GM21619 (cell line): ENCODE results near the gene GOLT1A.
A peak's percentile ranks its signal among the peaks of the same experiment; 100 is the strongest.

Source experiments
- ATAC-seq: cut with Tn5 transposase; IDR thresholded peaks from one replicate; pipeline ENCODE4 v1.9.1; 2021; ENCODE audit not compliant: unreplicated experiment

The GOLT1A gene, protein sequence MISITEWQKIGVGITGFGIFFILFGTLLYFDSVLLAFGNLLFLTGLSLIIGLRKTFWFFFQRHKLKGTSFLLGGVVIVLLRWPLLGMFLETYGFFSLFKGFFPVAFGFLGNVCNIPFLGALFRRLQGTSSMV

DNA sequence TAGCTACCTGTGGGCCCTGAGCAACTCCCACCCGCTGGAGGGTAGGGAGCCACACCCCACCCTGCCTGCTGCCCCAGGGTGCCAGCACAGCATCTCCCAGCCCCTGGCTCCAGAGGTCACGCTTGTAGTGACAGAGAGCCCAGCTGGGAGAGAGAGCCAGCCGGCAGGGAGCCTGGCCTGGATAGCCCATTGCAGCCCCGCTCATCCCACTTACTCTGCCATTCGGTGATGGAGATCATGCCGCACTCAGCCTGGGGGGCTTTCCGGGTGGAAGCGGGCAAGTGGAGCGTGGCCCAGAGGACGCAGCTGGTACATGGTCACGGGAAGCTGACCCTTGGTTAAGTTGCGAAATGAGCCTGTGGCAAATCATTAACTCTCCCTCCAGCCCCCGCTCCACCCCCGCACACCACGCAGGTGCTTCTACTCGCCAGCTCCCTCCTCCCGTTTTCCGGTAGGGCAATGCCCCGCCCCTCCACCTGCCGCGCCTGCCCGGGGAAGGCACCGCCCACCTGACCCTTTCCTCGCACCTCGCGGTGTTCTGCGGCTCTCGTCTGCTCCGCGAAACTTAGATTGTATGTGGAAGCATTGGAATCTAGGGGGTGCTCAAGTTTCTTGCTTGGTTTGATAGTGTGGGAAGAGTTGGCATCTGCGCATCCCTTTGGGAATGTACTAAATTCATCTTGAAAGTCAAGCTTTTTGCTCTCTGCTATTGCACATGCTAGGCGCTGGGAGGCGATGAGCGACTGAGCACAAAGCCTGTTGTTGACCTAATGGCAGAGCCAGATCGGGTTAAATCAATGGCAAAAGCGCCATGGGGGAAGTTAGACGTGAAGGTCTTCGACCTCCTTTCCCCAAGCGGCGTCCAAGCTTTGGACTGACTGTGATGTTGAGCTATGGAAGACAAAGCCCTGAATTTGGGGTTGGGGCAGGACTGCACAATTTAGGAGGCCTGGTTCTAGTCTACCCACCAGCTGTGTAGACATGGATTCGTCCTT lies at the start of gene GOLT1A:
TSS of gene GOLT1A (minus strand) at position 321 of the 995 bp plus-strand sequence. CDS start at position 239, 82 bp downstream.
- peak; percentile 78 for ATAC-seq

DNA sequence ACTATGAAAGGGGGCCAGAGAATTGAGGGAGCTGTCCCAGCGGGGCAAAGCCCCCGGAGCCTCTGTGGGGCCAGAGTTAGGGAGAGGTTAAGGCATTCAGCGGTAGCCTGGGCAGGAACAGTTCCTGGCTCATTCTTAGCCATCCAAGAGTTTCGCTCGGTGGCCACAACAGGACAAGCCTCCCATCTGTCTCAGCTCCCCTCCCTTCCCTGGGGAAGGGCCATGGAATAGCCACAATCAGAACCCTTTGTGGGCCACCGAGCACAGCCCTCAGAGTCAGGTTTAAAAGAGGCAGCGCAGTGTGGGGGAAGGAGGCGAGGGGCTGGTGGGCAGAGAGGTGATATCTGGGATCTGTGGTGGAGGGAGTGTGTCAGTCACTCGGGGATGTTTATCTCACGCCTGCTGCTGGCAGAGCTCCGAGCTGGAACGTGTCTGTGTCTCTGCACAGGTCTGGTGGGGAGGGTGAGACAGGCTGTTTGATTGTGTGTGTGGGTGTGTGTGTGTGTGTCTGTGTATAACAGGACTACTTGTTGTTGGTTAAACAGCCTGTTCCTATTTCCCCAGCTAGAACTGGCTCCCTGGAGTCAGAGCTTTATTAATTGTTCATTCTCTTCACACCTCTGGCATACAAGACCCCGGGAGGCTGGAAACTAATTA lies 49.6 kb upstream of the GOLT1A start:
- ATAC-seq: no peak

DNA sequence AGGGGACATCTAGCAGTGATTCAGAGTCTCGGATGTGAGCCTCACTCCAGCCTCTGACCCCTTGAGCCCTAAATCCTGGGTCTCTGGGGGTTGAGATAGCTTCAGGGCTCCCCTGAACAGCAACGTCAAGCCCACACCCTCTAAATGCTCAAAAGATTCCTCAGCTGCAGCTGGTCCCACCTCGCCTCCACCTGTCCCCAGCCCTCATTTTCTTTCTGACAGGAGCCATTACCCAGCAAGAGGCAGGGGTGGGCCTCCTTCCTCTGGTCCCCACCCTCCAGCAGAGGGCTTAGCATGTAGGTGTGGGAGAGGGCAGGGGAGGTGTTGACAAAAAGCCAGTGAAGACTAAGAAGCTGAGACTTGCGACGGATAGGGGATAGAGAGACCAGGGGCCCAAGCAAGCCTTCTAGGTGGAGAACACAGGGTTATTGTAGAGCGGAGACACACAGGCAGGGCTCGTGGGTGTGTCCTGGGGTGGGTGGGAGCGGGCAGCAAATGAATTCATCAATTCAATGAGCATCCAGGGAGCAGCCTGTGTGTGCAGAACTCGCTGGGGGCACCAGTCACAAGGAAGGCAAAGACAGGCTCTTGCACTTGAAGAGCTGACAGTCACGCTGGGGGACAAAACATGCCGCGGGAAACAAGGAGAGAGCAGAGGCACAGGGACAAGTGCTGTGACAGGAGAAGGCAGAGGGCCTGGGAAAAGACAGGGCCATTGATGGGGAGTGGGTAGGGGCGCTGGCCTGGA lies 48.9 kb upstream of the GOLT1A start:
- ATAC-seq: no peak

DNA sequence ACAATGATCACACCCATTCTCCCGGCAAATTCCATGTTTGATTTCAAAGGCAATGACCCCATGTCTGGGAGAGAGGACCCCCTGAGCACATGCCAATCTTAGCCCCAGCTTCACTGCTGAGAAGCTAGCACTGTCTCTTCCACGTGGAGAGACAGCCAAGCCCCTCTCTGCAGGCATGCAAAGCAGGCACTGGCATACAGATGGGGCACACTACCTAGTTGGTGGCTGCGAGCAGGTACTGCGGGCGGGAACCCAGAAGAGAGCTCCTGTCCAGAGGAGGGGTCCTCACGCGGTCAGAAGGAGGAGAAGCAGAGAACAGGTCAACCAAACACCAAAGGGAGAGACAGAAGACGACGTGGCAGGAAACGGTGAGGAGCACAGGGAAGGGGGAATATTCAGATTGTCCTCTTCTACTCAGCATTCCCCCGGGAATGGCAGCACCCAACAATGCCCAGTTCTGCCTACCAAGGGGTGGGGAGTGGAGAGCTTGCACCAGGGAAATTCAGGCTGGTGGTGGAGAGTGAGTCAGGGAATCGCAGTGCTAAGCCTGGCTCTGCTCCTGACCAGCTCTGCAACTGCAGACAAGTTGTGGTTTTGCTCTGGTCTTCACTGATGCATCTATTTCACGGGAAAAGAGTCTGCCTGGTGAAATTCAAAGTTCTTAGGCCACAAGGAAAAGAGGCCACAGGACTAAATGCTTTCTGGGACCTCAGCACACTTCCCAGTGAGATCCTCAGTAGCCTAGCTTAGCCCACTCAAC lies 48.1 kb upstream of the GOLT1A start:
- no peak for ATAC-seq

DNA sequence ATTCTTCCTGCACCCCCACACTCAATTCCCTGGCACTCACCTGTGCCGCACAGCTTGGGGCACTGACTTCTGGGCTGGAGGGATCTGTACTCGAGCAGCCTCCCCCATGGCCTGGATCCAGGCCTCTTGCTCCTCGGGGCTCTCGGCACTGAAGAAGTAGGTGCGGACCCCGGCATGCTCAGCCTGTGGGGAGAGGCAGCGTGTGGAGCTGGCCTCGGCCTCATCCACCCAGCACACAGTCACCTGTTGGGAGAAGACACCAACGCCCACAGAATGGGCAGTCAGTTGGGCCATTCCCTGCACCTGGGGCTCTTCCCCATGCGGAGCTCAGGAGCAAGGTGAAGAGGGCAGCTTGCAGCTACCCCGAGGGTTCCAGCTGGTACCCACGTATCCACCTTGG lies 47.5 kb upstream of the GOLT1A start:
- ATAC-seq: no peak

DNA sequence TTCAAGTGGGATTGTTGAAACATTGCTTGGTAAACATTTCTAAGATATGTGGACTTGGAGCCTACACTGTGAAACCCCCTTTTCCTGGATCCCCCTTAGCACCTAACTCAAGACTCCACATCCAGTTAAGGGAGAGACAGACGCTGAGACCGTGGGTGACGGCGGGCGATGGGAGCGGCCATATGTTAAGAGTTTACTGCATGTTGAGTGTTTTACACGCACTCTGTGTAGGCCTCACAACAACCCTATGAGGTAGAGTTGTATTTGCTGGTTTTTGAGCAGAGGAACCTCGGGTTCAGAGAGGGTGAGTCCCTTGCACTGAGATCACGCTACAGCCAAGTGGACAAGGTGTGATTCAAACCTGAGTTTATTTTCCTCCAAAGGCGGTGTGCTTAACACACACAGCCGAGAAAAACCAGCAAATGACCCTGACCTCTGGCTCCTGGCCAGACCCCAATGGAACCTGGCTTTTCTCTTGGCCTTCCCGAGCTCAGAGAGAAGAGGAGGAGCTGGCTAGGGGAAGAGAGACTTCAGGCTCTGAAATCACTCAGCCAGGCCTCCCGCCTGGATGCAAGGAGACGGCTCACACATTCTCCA lies 46.9 kb upstream of the GOLT1A start:
- ATAC-seq: no peak

DNA sequence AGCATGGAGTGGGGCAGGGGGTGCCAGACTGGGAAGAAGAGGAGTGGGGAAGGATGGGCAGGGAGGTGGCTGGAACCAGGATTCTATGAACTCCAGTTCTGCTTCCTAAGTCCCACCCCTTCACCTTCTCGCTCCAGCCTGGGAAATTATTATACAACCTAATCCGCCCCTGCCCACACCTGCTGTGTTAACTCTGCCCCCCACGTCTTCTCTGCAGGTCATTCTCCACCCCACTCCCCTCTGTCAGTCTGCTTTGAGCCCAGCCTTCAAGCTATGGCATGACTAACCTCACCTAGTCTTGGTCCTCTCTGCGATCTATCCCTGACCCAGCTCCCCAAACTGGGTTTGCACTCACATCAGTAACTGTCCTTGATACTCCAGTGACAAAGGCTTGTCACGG lies 46.0 kb upstream of the GOLT1A start:
- ATAC-seq: no peak

DNA sequence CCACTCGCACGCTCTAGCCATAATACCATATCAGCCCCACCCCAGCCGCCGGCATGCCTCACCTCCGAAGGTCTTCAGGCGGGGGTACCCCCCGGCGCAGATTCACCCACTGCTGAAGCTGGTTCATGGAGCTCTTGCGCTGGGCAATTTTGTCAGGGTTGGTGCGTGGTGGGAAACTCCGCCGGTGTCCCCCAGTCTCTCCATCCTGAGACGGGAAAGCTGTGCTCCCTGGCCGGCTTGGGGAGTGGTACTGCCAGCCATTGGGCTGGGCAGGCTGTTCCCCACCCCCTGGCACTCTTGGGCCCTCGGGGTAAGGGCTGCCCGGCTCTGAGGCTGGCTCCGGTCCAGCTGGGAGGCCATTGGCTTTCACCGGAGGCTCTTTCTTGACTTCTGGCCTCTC lies 45.4 kb upstream of the GOLT1A start:
- no peak for ATAC-seq

DNA sequence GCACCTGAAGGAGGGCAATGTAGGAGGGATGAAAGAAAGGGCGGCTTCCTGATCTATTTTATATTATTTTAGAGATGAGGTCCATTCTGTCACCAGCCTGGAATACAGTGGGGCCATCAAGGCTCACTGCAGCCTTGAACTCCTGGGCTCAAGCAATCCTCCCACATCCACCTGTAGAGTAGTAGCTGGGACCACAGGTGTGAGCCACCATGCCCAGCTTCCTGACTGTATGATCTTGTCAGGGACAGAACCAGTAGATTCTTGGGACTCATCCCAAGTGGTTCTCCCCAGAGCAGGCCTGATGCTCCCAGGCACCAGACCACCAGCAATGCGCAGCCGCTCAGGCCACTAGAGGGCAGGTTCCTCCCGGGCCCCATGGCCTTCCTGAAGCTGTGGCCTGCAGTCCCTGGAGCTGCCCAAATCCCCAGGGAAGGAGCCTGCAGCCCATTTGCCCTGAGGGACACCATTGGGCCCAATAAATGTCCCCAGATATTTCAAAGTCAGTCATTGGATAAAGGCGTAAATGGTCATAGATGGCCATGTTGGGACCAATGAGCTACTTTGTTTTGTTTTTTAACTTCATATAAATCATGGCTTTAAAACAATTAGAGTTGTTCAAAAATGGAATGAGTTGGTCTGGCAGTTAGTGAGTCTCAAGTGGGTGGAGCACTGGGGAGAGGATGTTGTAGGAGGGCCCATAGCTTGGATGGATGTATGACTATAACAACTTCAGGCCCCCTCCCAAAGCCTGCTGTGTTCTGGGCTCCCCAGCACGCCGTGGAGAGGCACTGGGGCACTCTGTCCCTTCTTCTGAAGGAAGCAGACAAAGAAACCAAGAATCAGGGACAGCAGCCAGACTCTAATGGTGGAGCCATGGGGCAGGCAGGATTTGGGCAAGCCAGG lies 44.7 kb upstream of the GOLT1A start:
- no peak for ATAC-seq

DNA sequence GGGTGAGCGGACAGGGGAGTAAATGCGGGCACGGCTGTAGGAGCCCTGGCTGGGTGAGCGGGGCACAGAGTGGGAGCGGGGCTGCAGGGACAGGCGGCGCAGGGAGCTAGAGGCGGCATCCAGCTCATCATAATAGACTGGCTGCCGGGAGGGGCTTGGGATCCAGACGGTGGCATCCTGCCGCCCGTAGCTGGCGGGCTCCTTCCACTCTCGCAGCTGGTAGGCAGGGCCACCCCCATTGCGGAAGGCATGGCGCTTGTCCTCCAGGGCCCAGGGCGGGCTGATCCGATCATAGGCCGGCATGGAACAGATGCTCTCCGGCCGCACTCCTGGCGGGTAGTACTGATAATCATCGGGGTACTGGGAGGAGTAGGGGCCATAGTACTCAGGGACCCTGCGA lies 43.7 kb upstream of the GOLT1A start:
- ATAC-seq: no peak

DNA sequence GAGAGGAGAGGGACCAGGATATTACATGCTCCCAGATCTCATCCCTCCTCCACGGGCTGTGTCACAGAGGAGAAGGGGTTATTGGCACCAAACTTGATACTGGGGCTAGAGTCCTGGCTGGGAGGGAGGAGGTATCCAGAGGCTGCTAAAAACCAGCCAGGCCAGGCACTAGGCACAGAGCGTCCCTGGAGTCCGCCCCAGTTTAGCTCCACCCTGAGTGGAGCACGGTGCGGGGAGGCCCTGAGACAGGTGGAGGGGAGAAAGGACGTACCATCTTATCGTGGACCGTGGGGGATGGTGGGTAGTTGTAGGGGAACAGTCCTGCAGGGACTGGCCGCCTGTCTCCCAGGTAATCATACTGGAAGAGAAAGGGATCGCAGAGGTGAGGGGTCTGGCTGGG lies 42.7 kb upstream of the GOLT1A start:
- ATAC-seq: no peak

DNA sequence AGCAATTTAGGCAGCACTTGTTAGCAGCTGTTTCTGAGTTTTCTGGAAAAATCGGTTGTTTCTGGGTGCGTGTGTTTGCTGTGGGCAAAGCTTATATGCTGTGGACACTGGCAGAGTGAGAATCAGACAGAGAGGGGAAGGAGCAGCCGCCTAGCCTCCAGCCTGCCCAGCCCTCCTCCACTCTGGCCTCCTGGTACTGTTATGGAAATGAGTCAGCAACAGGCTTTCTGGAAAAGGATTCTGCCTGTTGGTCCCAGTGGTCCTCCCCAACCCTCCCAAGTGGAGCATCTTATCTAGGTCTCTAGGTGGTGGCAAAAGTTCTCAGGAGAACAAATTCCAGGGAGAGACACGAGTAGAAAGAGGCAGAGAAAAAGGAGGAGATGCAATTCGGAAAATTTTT lies 42.2 kb upstream of the GOLT1A start:
- no peak for ATAC-seq

DNA sequence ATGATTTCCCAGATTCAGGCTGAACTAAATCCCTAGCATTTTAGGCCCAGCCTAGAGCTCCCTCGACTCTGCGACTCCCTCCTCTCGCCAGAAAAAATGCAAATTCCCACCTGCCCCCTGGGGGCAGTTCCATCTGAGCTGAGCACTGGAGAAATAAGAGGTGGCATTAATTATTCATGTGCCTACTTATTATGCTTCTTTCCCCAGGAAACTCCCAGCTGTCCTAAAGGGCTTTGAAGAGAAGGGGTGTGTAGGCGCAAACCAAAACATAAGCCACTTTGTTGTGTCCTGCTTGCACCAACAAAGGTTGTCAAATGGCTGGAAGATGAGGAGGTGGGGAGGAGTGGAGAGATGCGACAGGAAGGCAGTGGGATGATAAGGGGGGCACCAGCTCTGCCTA lies 41.4 kb upstream of the GOLT1A start:
- ATAC-seq: no peak

DNA sequence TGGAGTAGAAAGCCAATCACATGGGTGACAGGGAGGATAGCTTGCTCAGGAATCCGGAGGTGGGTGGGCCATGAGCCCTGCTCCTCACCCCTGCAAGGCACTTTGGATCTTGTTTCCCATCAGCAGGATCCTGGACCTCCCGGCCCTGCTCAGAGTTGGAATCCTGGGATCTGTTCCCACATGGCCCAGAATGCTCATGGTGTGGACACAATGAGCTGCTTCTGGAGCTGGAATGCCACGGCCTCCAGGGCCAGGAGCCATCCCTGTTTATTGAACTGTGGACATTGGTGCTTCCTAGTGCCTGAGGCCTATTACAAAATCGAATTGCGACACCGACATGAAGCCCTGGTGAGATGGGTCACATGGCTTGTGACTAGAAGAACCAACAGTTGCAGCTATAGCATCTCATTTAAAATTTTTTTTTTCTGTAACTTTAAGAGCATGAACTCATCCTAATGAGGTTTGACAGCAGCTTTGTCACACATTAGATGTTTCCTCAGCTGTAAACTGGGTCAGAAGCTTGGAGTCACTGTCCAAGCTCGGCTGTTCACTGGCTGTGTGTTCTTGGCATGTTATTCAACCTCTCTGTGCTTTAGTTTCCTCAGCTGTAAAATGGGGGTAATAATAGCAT lies 40.4 kb upstream of the GOLT1A start:
- no peak for ATAC-seq

DNA sequence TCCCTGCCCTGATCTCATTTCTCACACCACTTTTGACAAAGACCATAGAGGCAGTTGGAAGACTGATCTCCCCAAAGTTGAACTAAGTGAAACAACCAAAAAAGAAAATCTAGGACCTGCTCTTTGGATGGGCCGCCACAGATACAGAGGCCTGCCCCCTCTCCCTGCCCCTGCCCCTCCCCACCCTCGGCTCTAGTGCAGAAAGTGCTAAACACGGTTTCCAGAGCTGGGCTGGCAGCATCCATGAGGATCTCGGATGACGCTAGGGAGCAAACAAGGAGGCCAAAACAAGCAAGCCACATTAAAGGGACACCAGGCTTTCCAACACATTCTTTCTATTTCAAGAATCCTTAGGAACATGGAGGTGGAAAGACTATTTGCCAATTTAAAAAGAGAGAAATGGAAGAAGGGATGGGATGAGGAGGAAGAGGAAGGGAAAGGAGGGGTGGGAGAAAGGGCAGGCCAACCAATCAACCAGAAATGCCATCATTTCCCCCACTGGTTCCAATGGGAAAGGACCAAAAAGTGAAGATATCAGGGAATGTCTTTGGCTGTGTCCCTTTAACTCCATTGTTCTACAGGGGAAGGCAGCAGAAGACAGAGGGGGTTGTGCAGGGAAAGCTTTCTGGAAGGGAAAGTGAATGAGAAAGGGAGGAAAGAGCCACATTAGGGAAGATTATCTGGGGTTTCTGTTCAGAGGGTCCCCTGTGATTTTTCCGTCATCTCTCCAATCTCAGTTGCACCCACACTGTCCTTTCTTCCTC lies 38.3 kb upstream of the GOLT1A start:
- ATAC-seq: no peak

DNA sequence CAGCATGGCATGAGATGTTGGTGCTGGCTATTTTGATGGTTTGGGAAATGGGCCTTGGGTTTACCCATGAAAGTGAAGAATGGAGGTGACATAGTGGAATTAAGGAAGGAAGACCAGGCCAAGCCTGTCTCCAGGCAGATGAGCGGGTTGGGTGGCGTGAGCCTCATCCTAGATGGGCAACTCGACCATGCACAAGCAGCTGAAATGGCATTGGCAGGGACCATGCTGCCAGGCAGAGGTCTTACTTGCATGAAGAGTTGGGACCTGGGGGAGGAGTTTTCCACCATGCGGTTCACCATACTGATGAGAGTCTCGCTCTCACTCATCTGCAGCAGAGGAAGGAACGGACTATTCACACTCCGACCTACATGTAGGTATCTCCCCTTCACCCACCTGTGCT lies 37.5 kb upstream of the GOLT1A start:
- ATAC-seq: no peak

DNA sequence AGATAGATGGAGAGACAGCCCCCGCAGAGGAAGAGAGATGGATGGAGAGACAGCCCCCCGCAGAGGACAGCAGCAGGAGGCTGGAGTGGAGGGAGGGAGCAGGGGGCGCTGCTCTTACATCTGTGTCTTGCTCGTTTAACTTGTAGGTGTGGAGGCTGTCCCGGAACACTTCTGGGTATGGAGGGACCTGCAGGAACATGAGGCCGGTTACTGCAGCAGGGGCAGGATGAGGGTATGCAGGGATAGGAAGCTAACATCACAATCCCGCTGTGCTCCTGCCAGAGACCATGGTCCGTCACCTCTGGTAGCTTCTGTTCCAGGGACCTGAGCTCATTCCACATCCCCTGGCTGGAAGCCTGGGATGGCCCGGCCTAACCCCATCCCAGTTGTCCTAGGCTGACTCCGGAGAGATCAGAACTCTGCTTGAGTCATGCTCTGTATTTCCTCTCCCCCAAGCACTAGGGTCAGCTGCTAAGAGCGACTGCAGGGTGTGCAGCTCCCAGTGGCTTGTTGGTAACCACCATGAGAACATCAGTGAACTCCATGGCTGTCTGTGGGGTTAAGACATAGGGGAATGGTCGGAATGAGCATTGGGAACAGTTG lies 36.7 kb upstream of the GOLT1A start:
- ATAC-seq: no peak
